DND-41 (cell line): Measurements from ENCODE around the gene FUT9.

Source experiments
- EZH2 ChIP-seq: IDR thresholded peaks from 3 replicates; pipeline ENCODE4 v1.6.1; 2012; ENCODE audit warnings: borderline replicate concordance, low read depth, mild to moderate bottlenecking, moderate library complexity, low read length, inconsistent platforms; ENCODE audit not compliant: severe bottlenecking
- TF ChIP-seq, protein P1 (sequence below): IDR thresholded peaks from 2 replicates; pipeline ENCODE4 v1.5.1; 2012; ENCODE audit warnings: borderline replicate concordance, low read length, moderate library complexity, mild to moderate bottlenecking; ENCODE audit not compliant: poor library complexity, severe bottlenecking; ENCODE audit errors: extremely low read depth

DNA sequence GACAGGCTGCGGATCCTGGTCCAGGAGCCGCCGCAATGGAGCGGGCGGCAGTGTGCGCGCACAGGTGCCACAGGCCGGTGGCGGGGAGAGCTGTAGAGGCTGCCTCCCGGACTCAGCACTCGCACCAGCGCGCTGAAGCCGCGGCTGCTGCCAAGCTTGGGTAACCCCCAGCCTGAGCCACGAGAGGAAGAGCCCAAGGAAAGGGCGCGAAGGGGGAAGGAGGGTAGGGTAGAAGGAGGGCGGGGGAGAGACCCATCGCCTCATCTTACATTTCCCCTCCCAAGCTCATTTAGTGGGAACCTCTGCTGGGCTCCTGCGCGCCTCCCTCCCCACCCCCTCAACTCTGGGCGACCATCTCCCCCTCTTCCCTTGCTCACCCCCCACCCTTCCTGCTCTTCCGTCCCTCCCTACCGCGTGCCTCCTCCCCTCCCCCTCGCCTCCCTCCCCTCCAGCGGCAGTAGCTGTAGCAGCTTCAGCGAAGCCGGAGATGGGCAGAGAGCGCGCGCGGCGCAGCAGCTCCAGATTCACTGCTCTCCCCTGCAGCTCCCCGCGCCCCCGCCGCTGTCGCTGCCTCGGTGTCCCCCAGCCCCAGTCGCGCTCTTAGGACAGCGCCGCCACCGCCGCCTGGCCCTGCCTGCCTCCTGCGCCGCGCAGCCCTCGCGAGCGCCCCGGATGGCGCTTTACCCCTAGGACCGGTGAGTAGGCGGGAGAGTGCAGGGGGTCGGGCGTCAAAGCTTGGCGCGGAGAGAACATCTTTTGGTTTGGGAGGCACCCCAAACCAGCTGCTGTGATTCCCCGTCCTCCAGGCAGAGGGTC lies at the start of gene FUT9:
- TF ChIP-seq, protein P1, sequence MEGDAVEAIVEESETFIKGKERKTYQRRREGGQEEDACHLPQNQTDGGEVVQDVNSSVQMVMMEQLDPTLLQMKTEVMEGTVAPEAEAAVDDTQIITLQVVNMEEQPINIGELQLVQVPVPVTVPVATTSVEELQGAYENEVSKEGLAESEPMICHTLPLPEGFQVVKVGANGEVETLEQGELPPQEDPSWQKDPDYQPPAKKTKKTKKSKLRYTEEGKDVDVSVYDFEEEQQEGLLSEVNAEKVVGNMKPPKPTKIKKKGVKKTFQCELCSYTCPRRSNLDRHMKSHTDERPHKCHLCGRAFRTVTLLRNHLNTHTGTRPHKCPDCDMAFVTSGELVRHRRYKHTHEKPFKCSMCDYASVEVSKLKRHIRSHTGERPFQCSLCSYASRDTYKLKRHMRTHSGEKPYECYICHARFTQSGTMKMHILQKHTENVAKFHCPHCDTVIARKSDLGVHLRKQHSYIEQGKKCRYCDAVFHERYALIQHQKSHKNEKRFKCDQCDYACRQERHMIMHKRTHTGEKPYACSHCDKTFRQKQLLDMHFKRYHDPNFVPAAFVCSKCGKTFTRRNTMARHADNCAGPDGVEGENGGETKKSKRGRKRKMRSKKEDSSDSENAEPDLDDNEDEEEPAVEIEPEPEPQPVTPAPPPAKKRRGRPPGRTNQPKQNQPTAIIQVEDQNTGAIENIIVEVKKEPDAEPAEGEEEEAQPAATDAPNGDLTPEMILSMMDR, result no peak
- no peak for TF ChIP-seq EZH2
